ENCODE results near the gene PCSK7.

Gene PCSK7

GRCh38 chr11:117251506-117251905 is 19.6 kb upstream of the PCSK7 start:
- H3K4me3 ChIP-seq (ENCODE audit: low read depth, low read length), result no peak overlapping the region
- in situ Hi-C loops (cut with HindIII; ENCODE audit: low sequenced_read_pairs), result no loop called here
- DNase-seq (ENCODE audit: low read depth), result no peak
- no peak for TF ChIP-seq CTCF (IDR thresholded peaks at IDR 0.05; ENCODE audit: low read depth, low read length, missing control alignments)

GRCh38 chr11:117249571-117249970 is 17.7 kb upstream of the PCSK7 start:
- TF ChIP-seq CTCF (IDR thresholded peaks at IDR 0.05; ENCODE audit: low read depth, low read length, missing control alignments), result no peak
- in situ Hi-C loops (cut with HindIII; ENCODE audit: low sequenced_read_pairs), result no loop called here
- no peak overlapping the region for H3K4me3 ChIP-seq (ENCODE audit: low read depth, low read length)
- no peak for DNase-seq (ENCODE audit: low read depth)

- H3K4me3 ChIP-seq (ENCODE audit: low read depth, low read length), result no peak overlapping the region
- TF ChIP-seq CTCF (IDR thresholded peaks at IDR 0.05; ENCODE audit: low read depth, low read length, missing control alignments), result no peak
- no peak for DNase-seq (ENCODE audit: low read depth)
- in situ Hi-C loops (cut with HindIII; ENCODE audit: low sequenced_read_pairs), result no loop called here
Observed at GRCh38 chr11:117248341-117248740, 16.5 kb upstream of the PCSK7 start.

- peak; percentile 47 for DNase-seq (ENCODE audit: low read depth)
- TF ChIP-seq CTCF (IDR thresholded peaks at IDR 0.05; ENCODE audit: low read depth, low read length, missing control alignments), result peak; percentile 64
- H3K4me3 ChIP-seq (ENCODE audit: low read depth, low read length), result no peak overlapping the region
- in situ Hi-C loops (cut with HindIII; ENCODE audit: low sequenced_read_pairs), result no loop called here
Observed at GRCh38 chr11:117239295-117239694, 7.4 kb upstream of the PCSK7 start.

- no peak overlapping the region for H3K4me3 ChIP-seq (ENCODE audit: low read depth, low read length)
- in situ Hi-C loops (cut with HindIII; ENCODE audit: low sequenced_read_pairs), result no loop called here
- no peak for DNase-seq (ENCODE audit: low read depth)
- TF ChIP-seq CTCF (IDR thresholded peaks at IDR 0.05; ENCODE audit: low read depth, low read length, missing control alignments), result no peak
Observed at GRCh38 chr11:117238221-117238620, 6.3 kb upstream of the PCSK7 start.

GRCh38 chr11:117232911-117233409 is 1.1 kb upstream of the PCSK7 start:
- no peak for DNase-seq (ENCODE audit: low read depth)
- no peak for TF ChIP-seq CTCF (IDR thresholded peaks at IDR 0.05; ENCODE audit: low read depth, low read length, missing control alignments)
- in situ Hi-C loops (cut with HindIII; ENCODE audit: low sequenced_read_pairs), result no loop called here
- peak overlapping the region; percentile 97 for H3K4me3 ChIP-seq (ENCODE audit: low read depth, low read length)
